Ascending aorta (tissue), 2 donors: ENCODE data around the gene COCH. TPM values are rescaled to one million over a fixed set of nuclear protein-coding genes. Genes with fewer than 3 reads are reported as not detected.

ENCODE experiments used
- DNase-seq, 2 donors: peaks; one replicate each; pipeline ENCODE4 v3.0.0-alpha.2; 2019; ENCODE audit warnings: low spot score in 2 of 2
- H3K27ac ChIP-seq, 2 donors: fragments of 200-600 bp; sonication (generic); one replicate each; pipeline ENCODE4 v1.5.1; 2016 to 2017; ENCODE audit warnings: mild to moderate bottlenecking in 1 of 2
- H3K27me3 ChIP-seq: fragments of 200-600 bp; sonication (generic); one replicate; pipeline ENCODE4 v1.5.1; 2017
- H3K36me3 ChIP-seq, 2 donors: fragments of 200-600 bp; sonication (generic); one replicate each; pipeline ENCODE4 v1.5.1; 2016
- H3K4me1 ChIP-seq, 2 donors: fragments of 200-600 bp; sonication (generic); one replicate each; pipeline ENCODE4 v1.5.1; 2016 to 2017; ENCODE audit warnings: mild to moderate bottlenecking in 1 of 2
- H3K4me3 ChIP-seq, 2 donors: fragments of 200-600 bp; sonication (generic); one replicate each; pipeline ENCODE4 v1.5.1; 2016 to 2017; ENCODE audit warnings: mild to moderate bottlenecking in 1 of 2
- H3K9me3 ChIP-seq, 2 donors: fragments of 200-600 bp; sonication (generic); one replicate each; pipeline ENCODE4 v1.5.1; 2016
- CTCF ChIP-seq, 3 experiments: fragments of 200-600 bp in 2 of 3; fragments of 450-650 bp in 1 of 3; sonication (generic) in 2 of 3; IDR thresholded peaks; one replicate each; pipeline ENCODE4 v1.5.1; 2016 to 2019; ENCODE audit warnings: antibody characterized with exemption in 3 of 3, mild to moderate bottlenecking in 1 of 3, moderate library complexity in 1 of 3
- intact Hi-C: fragments of 100-400 bp; cut with DNase I; formaldehyde crosslinking; loops from one replicate; pipeline ENCODE4 v1.15.1; 2023
- total RNA-seq: library from RNA; depleted of rRNA; stranded (reverse); fragments of >200 nt; gene quantifications from one replicate; pipeline ENCODE4 v1.1.0, GENCODE V29; 2016

The COCH gene
- total RNA-seq, 1 donor from 2014 or later = 0.11 TPM

GRCh38 chr14:30868736-30869135 lies 5.6 kb upstream of the COCH start:
- H3K9me3 ChIP-seq = no peaks in the 10 kb centered on the region
- TF ChIP-seq CTCF (IDR thresholded peaks at IDR 0.05) = no peak
- H3K4me1 ChIP-seq = no peaks in the 10 kb centered on the region
- no peaks in the 10 kb centered on the region for H3K36me3 ChIP-seq
- no peak overlapping the region for H3K4me3 ChIP-seq
- DNase-seq = no peak
- H3K27ac ChIP-seq = no peak overlapping the region
- H3K27me3 ChIP-seq = no peaks in the 10 kb centered on the region
- intact Hi-C loops = no loop called here

GRCh38 chr14:30869551-30870155 lies 4.7 kb upstream of the COCH start:
- no peaks in the 10 kb centered on the region for H3K9me3 ChIP-seq
- intact Hi-C loops = no loop called here
- peaks cover 0 to 2% of the 10 kb centered on the region in 2 donors for H3K4me1 ChIP-seq
- no peak for DNase-seq
- no peak for TF ChIP-seq CTCF (IDR thresholded peaks at IDR 0.05)
- H3K27ac ChIP-seq = no peak overlapping the region
- no peak overlapping the region for H3K4me3 ChIP-seq
- H3K27me3 ChIP-seq = peaks cover 8% of the 10 kb centered on the region
- H3K36me3 ChIP-seq = no peaks in the 10 kb centered on the region

- peaks cover 14% of the 10 kb centered on the region for H3K27me3 ChIP-seq
Observed at GRCh38 chr14:30872602-30873001, 1.8 kb upstream of the COCH start.

GRCh38 chr14:30873308-30874119 lies 845 bp upstream of the COCH start:
- peaks cover 2 to 8% of the 10 kb centered on the region in 2 donors for H3K4me1 ChIP-seq
- intact Hi-C loops = no loop called here
- H3K9me3 ChIP-seq = no peaks in the 10 kb centered on the region
- DNase-seq = no peak
- peak overlapping the region; percentile 66 to 69 for H3K4me3 ChIP-seq
- peaks cover 14% of the 10 kb centered on the region for H3K27me3 ChIP-seq
- no peak for TF ChIP-seq CTCF (IDR thresholded peaks at IDR 0.05)
- H3K27ac ChIP-seq = no peak overlapping the region
- H3K36me3 ChIP-seq = no peaks in the 10 kb centered on the region

More at GRCh38 chr14:30872602-30873001, 1.8 kb upstream of the COCH start:
- Histone ChIP-seq H3K36me3 (no peaks in the 10 kb centered on the region), H3K27ac (no peak overlapping the region), H3K4me1 (peaks cover 2 to 8% of the 10 kb centered on the region in 2 donors), H3K9me3 (no peaks in the 10 kb centered on the region), H3K4me3 (no peak overlapping the region)
- intact Hi-C loops = no loop called here
- DNase-seq = no peak
- no peak for TF ChIP-seq CTCF (IDR thresholded peaks at IDR 0.05)

GRCh38 chr14:30874999-30875787 lies 834 bp downstream of the COCH start:
- peak overlapping the region; percentile 66 to 69 for H3K4me3 ChIP-seq
- H3K27ac ChIP-seq = no peak overlapping the region
- intact Hi-C loops = no loop called here
- H3K36me3 ChIP-seq = no peaks in the 10 kb centered on the region
- H3K27me3 ChIP-seq = peaks cover 14% of the 10 kb centered on the region
- no peak for TF ChIP-seq CTCF (IDR thresholded peaks at IDR 0.05)
- no peak for DNase-seq
- H3K9me3 ChIP-seq = no peaks in the 10 kb centered on the region
- H3K4me1 ChIP-seq = peaks cover 2 to 8% of the 10 kb centered on the region in 2 donors
